Endothelial cell of umbilical vein (primary cell): Measurements from ENCODE around the gene MTA2.

Experiments
- EZH2 ChIP-seq: IDR thresholded peaks from 2 replicates; pipeline ENCODE4 v1.6.1; 2012; ENCODE audit warnings: borderline replicate concordance, low read depth, mild to moderate bottlenecking, moderate library complexity, low read length, inconsistent platforms; ENCODE audit not compliant: severe bottlenecking
- GATA2 ChIP-seq: IDR thresholded peaks from 2 replicates; pipeline ENCODE4 v1.7.0; 2011; ENCODE audit warnings: low read depth, mild to moderate bottlenecking, moderate library complexity, mixed read lengths, low read length; ENCODE audit not compliant: insufficient read length, insufficient read depth
- MAX ChIP-seq: IDR thresholded peaks from 2 replicates; pipeline ENCODE4 v1.6.1; 2011; ENCODE audit not compliant: insufficient read depth, insufficient read length
- POLR2A ChIP-seq: IDR thresholded peaks from 2 replicates; pipeline ENCODE4 v1.6.1; 2012; ENCODE audit warnings: low read depth, mild to moderate bottlenecking, control low read depth, low read length
- POLR2AphosphoS5 ChIP-seq: IDR thresholded peaks from 2 replicates; pipeline ENCODE4 v1.6.1; 2012; ENCODE audit warnings: low read depth, mild to moderate bottlenecking, control low read depth, low read length, moderate library complexity; ENCODE audit not compliant: insufficient read depth
- TF ChIP-seq, protein P1 (sequence below), 2 donors: IDR thresholded peaks; 1 replicate in 1 of 2; 2 replicates in 1 of 2; pipeline ENCODE4 v1.5.1; 2011; ENCODE audit warnings: low read length in 2 of 2, mild to moderate bottlenecking in 2 of 2, moderate library complexity in 2 of 2, control low read depth in 1 of 2, inconsistent platforms in 1 of 2, low read depth in 1 of 2; ENCODE audit not compliant: insufficient read depth in 1 of 2; ENCODE audit errors: extremely low read depth in 1 of 2

DNA sequence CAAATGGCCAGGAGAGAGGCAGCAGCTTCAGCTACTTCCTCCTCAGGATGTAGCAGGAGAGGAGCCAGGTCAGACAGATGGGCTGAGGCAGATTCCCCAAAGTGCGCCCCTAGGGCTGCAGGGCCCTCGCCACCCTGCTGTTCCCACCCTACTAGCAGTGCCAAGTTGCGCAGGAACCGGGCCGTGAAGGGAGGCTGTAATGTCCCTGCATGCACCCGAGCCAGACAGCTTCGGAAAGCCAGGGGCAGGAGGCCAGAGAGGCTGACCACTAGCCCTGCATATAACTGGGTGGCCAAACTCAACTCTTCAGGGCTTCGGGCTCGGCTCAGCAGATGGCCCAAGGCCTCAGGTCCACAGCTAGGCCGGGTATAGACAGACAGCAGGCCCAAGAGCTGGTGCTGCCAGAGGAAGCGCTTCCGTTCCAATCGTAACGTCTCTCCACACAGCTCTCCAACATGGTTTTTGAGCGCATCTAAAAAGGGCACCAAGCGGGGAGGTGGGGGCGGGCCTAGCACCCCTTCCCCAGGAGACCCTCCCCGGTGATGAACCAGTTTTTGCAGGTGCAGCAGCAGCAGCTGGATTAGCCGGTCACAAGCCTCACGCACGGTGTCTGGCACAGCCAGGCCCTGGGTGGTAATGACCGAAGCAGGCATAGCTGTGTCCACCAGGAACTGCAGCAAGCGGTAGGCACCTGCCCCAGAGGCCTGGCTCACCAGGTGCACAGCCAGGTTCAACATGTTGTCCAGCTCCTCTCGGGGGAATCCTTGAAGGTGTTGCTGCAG, 46.7 kb upstream of the MTA2 start:
- TF ChIP-seq, protein P1, sequence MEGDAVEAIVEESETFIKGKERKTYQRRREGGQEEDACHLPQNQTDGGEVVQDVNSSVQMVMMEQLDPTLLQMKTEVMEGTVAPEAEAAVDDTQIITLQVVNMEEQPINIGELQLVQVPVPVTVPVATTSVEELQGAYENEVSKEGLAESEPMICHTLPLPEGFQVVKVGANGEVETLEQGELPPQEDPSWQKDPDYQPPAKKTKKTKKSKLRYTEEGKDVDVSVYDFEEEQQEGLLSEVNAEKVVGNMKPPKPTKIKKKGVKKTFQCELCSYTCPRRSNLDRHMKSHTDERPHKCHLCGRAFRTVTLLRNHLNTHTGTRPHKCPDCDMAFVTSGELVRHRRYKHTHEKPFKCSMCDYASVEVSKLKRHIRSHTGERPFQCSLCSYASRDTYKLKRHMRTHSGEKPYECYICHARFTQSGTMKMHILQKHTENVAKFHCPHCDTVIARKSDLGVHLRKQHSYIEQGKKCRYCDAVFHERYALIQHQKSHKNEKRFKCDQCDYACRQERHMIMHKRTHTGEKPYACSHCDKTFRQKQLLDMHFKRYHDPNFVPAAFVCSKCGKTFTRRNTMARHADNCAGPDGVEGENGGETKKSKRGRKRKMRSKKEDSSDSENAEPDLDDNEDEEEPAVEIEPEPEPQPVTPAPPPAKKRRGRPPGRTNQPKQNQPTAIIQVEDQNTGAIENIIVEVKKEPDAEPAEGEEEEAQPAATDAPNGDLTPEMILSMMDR (IDR thresholded peaks at IDR 0.05; ENCODE audit: extremely low read depth in 1 of 2, insufficient read depth in 1 of 2, low read depth in 1 of 2, low read length in 2 of 2) = no peak
- TF ChIP-seq GATA2 (no peak), POLR2A (no peak), EZH2 (no peak), POLR2AphosphoS5 (no peak), MAX (no peak)
